NCI-H1930 (cell line): Measurements from ENCODE around the gene CBX3.
A peak's percentile ranks its signal among the peaks of the same experiment; 100 is the strongest.
"Not testable (repeated sequence)": the region's sequence is repeated elsewhere in the genome, so short reads cannot be mapped to it uniquely, and the experiment has no call there.

ENCODE experiments used
- DNase-seq, 2 experiments: peaks; one replicate each; lab custom pipeline; 2025; lab: John Stamatoyannopoulos, UW

Gene CBX3

GRCh38 chr7:26188206-26188956, 13.2 kb upstream of the CBX3 start:
- DNase-seq: no peak

GRCh38 chr7:26188957-26189541, 12.5 kb upstream of the CBX3 start:
- DNase-seq: no peak

GRCh38 chr7:26189697-26190096, 11.8 kb upstream of the CBX3 start:
- no peak for DNase-seq

- no peak for DNase-seq
Measured at GRCh38 chr7:26190417-26190869, 11.1 kb upstream of the CBX3 start.

- DNase-seq: no peak
Measured at GRCh38 chr7:26191233-26191973, 10.1 kb upstream of the CBX3 start.

- no peak for DNase-seq
Measured at GRCh38 chr7:26191974-26192479, 9.5 kb upstream of the CBX3 start.

GRCh38 chr7:26192485-26193087, 9.0 kb upstream of the CBX3 start:
- no peak for DNase-seq

- no peak for DNase-seq
Measured at GRCh38 chr7:26193432-26194207, 7.9 kb upstream of the CBX3 start.

GRCh38 chr7:26194764-26195163, 6.8 kb upstream of the CBX3 start:
- DNase-seq: not testable (repeated sequence)

GRCh38 chr7:26195182-26195581, 6.4 kb upstream of the CBX3 start:
- DNase-seq: no peak

- DNase-seq: no peak
Measured at GRCh38 chr7:26195867-26196657, 5.5 kb upstream of the CBX3 start.

- no peak for DNase-seq
Measured at GRCh38 chr7:26197153-26198115, 4.1 kb upstream of the CBX3 start.

- DNase-seq: no peak
Measured at GRCh38 chr7:26198133-26198780, 3.3 kb upstream of the CBX3 start.

- no peak for DNase-seq
Measured at GRCh38 chr7:26198781-26199169, 2.8 kb upstream of the CBX3 start.

- peak; percentile 50 to 66 for DNase-seq
Measured at GRCh38 chr7:26199301-26200037, 2.1 kb upstream of the CBX3 start.

GRCh38 chr7:26200038-26200443, 1.5 kb upstream of the CBX3 start:
- DNase-seq: peak; percentile 50 to 66

GRCh38 chr7:26200444-26201246, 900 bp upstream of the CBX3 start, which contains the start of gene HNRNPA2B1:
TSS of gene HNRNPA2B1 (minus strand) at chr7:26200746. CDS start at chr7:26200577, 169 bp downstream.
- DNase-seq: peak; percentile 97
